Suprapubic skin (tissue), 3 donors: Measurements from ENCODE around the gene KDSR.

Experiments used
- CTCF ChIP-seq, 2 donors: fragments of 200-600 bp in 1 of 2; fragments of 450-650 bp in 1 of 2; sonication (generic) in 1 of 2; IDR thresholded peaks; one replicate each; pipeline ENCODE4 v1.5.1; 2016 to 2019; ENCODE audit warnings: antibody characterized with exemption in 2 of 2, mild to moderate bottlenecking in 1 of 2, moderate library complexity in 1 of 2
- POLR2AphosphoS5 ChIP-seq, 3 donors: sonication (generic); formaldehyde crosslinking; IDR thresholded peaks; one replicate each; pipeline ENCODE4 v1.6.1; 2017; ENCODE audit warnings: antibody characterized with exemption in 3 of 3

GRCh38 chr18:63311118-63312018 lies 55.6 kb downstream of the KDSR start:
- TF ChIP-seq CTCF (IDR thresholded peaks at IDR 0.05) (no peak), POLR2AphosphoS5 (IDR thresholded peaks at IDR 0.05) (no peak)
